ELF-1 (cell line): ENCODE results near the gene SPINT3.

ENCODE experiments used
- DNase-seq: peaks from one replicate; pipeline ENCODE4 v3.0.0-alpha.2; 2016; ENCODE audit warnings: low read depth, low spot score

Gene SPINT3, protein sequence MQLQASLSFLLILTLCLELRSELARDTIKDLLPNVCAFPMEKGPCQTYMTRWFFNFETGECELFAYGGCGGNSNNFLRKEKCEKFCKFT

DNA sequence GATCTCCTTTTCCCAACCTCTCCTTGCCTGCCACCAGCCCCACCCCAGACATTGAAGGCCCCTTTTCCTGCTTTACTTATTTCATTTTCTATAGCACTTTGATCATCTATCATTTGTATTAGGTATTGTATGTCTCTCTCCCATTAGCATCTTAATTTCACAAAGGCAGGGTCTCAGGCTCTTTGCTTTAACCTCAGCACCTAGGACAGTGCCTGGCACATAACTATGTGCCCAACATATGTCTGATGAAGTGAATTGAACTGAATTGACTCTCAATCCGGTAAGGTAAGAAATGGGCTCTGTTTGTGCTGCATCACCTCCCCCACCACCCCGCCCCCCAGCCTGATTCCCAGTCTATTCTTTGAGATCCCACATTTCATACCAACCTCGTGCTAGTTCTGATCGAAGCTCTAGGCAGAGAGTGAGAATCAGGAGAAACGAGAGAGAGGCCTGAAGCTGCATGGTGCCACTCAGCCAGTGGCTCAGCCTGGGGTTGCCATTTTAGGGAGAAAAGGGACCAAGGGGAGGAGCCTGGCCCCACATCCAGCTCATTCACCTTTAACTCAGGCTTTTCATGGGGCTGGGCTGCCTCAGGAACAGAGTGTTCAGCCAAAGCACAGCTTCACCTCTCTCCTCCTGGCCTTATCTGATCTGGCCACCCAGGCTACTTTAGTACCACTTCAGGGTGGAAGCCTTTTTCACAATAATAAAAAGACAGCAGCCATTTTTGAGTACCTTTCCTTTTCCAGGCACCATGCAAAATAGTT, at the start of gene SPINT3:
Gene SPINT3 (minus strand): TSS at position 476 of the 767 bp plus-strand sequence. CDS start 14 bp downstream, at position 462.
- no peak for DNase-seq

DNA sequence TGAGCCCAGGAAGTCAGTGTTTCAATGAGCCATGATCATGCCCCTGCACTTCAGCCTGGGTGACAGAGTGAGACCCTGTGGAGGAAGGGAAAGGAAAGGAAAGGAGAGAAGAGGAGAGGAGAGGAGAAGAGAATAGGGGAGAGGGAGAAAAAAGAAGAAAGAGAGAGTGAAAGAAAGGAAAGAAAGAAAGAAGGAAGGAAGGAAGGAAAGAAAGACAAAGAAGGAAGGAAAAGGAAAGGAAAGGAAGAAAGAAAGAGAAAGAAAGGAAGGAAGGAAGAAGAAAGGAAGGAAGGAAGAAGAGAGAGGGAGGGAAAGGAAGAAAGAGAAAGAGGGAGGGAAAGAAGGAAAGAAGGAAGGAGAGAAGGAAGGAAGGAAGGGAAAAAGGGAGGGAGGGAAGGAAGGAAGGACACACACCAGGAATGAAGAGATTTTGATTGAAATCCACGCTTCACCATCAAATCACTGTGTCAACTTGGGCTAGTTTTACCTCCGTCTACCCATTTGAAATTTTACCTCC, 49.4 kb upstream of the SPINT3 start:
- no peak for DNase-seq

DNA sequence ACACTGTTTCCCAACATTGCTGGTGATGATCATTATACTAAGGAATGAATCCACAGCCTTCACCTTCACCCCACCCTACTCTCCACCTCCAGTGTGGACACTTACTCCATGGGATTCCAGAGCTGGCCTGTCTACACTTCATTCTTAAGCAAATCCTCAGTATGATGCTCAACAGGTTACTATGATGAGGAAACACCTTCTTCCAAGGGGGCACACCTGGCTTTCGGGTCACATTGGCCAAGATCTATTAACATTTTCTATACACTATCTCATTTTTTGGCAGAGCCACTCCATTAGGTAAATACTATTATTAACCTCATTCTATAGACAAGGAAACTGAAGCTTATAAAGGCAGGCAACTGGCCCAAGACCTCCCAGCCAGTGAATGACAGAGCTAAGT, 39.8 kb upstream of the SPINT3 start:
- DNase-seq: no peak

DNA sequence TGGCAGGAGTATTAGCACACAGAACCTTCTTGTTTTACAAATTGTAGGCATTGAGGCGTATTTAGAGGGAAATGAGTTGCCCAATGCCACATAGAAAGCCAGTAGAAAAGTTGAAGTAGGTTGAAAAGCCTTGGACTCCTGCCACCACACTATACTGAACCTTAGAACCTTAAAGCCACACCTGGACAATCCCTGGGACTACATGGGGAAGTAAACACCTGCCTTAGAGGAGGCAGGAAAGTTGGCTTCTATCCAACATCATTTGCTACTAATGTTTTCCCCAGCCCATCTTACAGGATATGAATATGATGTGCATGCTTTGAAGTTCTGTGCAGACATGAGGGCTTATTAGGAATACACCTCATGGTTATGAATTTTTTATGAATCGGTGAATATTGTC, 37.0 kb upstream of the SPINT3 start:
- no peak for DNase-seq

DNA sequence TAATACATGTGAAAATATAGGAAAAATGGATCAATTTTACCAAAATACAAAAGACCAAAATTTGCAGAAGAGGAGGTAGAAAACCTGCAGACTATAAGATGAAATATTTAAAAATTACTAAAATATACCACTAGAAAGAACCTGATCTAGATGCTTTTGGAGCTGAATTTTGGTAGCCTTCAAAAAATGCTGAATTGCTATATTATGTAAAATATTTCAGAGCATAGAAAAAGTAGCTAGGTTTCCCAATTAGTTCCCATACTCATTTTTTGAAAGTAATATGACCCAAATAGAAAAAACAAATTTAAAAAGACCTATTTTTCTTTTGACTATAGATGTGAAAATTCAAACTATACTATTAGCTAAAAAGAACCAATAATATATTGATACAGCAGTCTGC, 35.3 kb upstream of the SPINT3 start:
- no peak for DNase-seq

DNA sequence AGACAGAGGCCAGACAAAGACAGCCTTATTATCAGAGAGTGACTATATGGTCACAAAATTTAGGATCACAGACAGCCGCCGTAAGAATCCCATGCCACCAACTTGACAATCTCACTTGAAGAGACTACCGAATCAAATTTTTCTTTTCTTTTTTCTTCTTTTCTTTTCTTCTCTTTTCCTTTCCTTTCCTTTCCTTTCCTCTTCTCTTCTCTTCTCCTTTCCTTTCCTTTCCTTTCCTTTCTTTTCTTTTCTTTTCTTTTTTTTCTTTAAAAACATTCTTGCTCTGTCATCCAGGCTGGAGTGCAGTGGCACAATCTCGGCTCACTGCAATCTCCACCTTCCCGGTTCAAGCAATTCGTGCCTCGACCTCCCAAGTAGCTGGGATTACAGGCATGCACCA, 33.0 kb upstream of the SPINT3 start:
- DNase-seq: no peak

DNA sequence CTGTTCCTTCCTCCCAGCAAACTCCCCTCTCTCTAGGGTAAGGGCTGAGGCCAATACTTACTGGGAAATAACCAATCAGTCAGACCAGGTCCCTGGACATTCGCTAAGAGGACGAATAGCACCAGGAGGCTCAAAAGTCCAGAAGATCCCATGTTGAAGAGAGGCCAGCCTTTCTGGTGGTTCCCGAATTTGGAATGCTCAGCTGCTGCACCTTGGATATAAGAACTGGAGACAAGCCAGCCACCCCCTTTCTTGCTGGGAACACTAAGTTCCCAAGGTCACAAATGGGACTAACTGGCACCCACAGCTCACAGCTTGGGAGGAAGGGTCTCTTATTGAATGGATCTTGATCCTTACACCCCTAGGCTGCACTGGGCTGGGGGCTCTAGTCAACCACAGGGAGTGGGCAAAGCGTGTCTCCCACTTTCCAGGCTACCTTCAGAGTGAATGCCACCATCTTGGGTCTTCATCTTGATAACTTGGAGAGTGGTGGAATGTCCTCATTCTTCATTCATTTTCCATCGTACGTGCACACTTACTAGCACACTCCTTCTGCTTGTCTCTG, 31.9 kb upstream of the SPINT3 start, which contains the start of gene EPPIN:
Gene EPPIN (minus strand): TSS at position 196 of the 565 bp plus-strand sequence. CDS start 44 bp downstream, at position 152.
- no peak for DNase-seq

DNA sequence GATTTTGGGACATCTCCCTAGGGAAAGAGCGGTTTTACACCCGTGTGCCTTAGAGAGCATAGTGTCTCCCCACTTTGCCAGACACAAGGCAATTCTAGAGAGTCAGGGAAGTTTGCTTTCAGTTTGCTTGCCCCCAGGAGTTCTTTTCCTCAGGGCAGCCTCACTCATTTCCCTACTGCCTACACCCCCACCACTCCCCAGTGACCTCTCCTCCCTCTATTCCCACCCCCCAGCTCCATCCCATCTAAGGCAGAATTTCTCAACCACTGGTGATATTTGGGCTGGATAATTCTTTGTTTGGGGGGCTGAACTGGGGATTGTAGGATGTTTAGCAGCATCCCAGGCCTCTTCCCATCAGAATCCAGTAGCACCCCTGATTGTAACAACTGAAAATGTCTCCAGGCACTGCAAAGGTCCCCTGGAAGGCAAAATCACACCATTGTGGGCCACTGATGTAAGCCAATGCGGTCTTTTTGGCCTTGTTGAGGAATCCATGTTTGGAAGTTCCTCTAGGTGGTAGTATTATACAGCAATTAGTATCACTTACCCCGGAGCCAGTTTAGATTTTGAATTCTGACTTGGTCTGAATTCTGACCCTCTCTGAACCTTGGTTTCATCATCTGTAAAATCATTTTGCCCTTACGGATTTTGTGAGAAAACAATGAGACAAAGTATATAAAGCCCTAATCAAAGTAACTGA, 30.5 kb upstream of the SPINT3 start:
- DNase-seq: peak; percentile 23

DNA sequence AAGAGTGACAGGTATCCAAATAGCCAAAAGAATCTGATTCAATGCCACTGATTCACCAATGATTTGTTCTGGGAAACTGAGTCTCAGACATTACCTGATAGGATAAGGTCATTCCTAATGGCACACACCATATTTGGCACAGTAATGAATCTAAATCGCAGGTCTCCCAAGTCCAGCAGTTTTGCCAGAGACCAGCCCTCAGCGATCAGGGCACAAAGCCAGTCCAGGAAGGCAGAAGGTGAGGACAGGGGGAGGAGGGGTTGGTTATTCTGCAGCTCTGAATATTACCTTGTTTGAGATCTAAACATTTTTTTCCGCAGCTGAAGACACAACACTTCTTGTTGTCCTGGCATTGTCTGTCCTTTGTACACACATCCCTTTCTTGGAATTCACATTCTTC, 29.9 kb upstream of the SPINT3 start:
- DNase-seq: no peak

DNA sequence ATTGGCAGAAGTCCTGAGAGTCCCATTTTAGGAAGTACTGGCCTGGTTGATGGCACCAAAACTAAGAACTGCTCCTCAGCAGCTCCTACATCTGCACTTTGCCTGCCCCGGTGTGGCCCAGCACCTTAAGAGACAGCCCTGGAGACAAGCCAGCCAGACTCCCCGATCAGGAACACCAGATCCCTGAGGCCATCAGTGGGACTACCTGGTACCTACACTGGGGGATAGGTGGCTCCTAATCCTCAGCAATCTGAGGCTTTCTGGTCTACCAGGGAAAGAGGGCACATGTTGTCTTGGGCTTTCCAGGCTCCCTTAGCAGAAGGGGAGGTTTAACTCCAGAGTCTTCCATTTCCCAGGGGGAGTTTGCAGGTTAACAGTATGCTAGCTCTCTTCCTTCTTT, 24.0 kb upstream of the SPINT3 start, which contains the start of gene WFDC6:
Gene WFDC6 (minus strand): TSS at position 101 of the 400 bp plus-strand sequence. CDS start 75 bp downstream, at position 26.
- no peak for DNase-seq

DNA sequence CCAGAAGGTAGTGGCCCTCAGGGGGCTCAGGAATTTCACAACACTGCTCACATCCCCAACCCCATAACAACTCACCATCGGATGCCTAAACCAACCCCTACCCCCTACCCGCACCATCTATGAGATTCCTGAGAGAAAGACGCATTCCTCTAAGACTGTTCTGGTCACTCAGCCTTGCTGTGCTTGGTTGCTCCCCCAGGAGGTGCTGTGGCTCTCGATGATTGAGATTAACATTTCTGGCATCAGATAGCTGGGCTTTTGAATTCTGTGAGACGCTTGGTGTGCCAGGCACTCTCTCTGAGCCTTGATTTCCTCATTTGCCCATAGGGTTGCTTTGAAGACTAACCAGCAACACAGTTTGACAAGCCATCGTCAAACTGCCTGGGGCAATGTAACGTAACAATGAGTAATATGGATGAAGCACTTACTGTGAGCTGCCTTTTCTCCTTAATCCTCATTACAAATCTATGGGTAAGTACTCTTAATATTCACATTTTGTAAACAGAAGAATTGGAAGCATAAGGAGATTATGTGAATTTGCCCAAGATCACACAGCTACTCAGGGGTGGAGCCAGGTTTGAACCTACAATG, 22.9 kb upstream of the SPINT3 start:
- DNase-seq: peak; percentile 60

DNA sequence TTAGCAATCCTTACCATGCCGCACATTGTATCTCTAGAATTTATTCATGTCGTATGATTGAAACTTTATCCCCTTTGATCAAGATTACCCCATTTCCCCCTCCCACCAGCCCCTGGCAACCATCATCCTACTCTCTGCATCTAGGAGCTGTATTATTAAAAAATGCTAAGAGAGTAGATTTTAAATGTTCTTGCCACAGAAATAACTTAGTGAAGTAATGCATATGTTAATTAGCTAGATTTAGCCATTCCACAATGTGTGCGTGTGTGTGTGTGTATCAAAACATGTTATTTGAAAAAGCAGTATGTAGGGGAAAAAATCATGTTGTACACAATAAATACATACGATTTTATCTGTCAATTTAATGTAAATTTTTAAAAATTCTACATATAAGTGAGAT, 11.9 kb upstream of the SPINT3 start:
- no peak for DNase-seq

DNA sequence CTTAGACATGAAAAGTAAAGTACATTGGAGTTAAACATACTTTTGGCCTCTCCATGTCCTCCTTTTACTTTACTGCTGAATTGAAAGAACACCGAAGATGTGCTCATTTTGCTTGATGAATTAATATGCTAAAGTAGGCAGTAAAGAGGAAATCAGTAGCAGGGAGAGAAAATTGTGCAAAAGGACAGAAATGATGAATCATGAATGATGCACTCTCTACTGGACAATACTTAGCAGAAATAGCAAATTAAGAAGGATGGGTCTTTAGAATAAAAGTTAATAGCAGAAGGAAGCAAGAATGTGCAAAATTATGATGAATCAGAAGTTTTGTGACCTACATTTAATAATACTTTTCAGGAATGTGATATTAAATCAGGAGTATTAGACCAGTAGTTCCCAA, 8.4 kb upstream of the SPINT3 start:
- no peak for DNase-seq

DNA sequence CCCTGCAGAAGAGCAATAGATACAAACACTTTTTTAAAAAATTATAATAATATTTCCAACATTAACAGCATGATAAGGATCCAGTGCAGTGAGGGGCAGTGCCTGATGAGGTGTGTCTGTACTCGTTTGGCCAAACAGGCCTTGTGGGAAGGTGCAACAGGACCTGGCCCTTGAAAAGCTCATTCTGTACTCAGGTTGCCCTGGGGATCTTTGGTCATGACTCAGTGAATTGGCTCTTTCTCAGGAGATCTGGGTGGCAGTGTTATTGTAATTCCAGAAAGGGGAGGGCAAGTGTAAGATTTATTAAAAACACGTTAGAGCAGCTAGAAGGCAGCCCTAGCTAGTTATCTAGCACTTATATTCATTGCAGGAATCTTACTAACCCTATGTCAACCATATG, 2.9 kb upstream of the SPINT3 start:
- DNase-seq: no peak

DNA sequence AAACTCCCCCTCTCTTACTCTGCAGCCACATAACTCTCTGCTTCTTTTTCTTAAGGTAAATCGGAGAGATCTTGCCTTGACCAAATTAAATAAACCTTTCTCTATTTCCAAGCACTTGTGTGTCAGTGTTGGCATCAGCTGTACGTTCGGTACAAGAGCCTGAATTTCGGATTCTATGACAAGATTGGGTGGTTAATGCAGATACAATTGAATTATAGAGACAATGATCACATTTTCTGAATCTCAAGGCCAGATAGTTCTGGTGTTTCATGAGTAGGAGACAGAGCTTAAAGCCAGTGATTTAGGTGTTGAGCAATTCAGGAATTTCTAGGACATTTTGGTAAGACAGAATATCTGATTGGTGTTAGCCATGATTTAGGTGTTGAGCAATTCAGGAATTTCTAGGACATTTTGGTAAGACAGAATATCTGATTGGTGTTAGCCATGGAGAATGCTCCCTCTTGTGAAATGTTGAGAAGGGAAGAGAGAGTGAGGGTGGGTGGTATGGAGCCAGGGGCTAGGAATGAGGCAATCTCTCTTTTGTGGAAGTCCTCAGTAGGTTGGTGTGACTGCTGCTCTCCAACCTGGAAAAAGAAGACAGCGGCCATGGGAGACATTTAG, 5.1 kb downstream of the SPINT3 start:
- DNase-seq: no peak

DNA sequence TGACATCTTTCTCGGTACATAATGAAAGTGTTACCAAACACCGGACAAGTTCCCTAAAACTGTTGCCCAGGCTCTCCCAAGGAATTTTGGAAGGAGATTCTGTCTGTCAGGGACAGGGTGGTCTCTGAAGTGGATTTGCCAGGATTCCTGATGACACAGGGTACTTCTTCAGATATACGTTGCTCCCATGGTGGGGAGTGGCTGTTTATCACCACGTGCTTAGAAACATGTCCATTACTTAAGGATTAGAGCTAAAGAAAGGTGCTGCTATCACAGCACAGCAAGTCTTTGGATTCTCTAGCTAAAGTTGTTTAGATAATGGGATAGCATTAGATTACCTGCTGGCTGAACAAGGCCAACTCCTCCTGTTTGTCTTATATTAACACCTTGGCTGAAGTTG, 6.3 kb downstream of the SPINT3 start:
- DNase-seq: no peak

DNA sequence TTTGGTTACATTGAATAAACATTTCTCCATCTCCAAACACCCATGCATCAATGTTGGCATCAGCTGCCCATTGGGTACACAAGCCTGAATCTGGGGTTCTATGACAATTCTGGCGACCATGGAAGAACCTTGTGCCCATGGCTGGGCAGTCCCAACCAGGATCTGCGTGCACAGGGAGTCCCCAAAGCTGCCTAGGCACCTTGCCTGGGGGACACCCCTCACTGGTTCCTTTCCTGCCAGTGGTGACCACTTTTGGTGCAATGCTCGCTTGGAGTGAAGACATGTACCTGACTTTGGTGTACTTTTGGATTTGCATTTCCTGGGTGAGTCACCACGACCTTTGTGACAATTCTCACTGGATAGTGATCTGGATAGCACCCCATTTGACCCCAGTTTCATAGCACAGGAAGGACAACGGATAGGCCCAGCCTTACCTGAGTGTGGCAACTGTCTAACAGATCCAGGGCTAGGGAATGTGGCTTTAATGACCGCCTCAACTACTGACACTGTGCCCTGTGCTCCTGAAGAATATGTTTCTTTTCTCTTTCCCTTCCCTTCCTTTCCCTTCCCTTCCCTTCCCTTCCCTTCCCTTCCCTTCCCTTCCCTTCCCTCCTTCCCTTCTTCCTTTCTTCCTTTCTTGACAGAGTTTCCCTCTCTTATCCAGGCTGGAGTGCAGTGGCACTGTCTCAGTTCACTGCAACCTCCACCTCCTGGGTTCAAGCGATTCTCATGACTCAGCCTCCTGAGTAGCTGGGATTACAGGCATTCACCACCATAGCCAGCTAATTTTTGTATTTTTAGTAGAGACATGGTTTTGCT, 7.1 kb downstream of the SPINT3 start:
- no peak for DNase-seq

DNA sequence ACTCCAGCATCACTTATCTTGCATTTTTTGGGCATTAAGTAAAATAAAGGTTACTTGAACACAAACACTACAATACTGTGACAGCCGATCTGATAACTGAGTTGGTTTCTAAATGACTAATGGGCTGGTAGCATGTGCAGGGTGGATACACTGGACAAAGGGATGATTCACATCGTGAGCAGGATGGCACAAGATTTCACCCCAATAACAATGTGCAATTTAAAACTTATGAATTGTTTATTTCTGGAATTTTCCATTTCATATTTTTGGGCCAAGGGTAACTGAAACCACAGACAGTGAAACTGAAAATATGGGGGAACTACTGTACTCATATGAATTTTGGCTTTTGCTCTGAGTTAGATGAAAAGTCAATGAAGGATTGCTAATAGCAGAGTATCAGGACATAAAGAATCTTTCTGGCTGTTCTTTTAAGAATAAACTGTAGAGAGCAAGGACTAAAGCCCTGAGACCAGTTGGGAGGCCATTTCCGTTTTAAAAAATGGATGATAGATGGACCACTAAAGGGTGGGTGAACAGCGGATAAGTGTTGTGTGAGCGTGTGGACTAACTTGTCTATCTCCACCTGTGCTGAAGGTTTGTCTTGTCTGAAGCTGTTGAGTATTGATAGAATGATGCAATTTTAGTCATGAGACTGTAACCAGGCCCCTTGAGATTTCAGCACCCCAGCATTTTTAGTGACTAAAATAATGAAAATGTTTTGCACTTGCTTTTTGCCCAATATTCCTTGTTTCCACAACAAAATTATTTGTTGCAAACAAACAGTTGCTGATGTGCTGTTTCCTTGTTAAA, 8.2 kb downstream of the SPINT3 start:
- DNase-seq: no peak

DNA sequence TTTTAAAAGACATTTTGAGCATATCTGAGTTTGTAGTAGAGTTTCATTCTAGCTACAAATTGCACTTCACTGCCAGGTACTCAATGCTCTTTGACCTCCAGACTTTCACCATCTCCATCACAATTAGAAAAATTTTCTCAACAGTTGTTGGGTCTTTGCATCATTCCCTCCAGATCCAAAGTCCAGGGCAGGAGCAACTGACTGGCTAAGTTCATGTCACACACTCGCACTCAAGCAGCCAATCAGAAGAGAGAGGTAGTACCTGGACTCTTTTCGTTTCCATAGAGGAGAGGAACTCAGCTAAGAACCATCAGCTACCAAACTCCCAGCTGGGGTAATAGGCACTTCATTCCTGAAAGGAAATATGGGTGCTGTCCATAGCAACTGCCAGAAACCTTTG, 9.0 kb downstream of the SPINT3 start:
- DNase-seq: no peak

DNA sequence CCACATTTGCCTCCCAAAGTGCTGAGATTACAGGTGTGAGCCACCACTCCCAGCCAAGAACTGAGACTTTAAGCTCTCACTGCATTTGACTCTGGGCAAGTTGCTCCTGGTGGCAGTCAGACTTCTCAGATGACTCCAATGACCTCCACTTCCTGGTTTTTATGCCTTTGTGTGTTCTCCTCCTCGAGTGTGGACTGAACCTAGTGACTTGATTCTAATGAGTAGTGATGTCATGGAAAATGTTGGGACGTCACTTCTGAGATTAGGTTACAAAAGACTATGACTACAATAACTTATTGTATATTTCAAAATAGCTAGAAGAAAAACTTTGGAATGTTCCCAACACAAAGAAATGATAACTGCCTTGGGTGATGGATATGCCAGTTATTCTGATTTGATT, 12.0 kb downstream of the SPINT3 start:
- DNase-seq: no peak
